Measurements from ENCODE around the gene CNTN5. TPM values are rescaled to one million over a fixed set of nuclear protein-coding genes. Genes with fewer than 3 reads are reported as not detected.

CNTN5 gene
- total and polyA plus RNA-seq, 10 of the 15 experiments (the other 5 are each of a cell fraction or from before 2014, with no cell fraction given) = 0.01 TPM; not detected in 9

GRCh38 chr11:100072131-100072530, 1051.4 kb downstream of the CNTN5 start:
- FAIRE-seq = no peak
- Histone ChIP-seq H4K20me1 (ENCODE audit: control insufficient read depth, insufficient read depth) (no peaks in the 10 kb centered on the region), H2AFZ (ENCODE audit: control insufficient read depth, low read depth, low read length) (no peak overlapping the region), H3K79me2 (ENCODE audit: control insufficient read depth, insufficient read depth, low read length) (no peaks in the 10 kb centered on the region), H3K9me3 (replicated peaks; ENCODE audit: control insufficient read depth, insufficient read depth, low read length) (no peaks in the 10 kb centered on the region), H3K4me3 (no peak overlapping the region), H3K9ac (ENCODE audit: control insufficient read depth, insufficient read depth, low read length) (no peak overlapping the region), H3K4me2 (ENCODE audit: control insufficient read depth, insufficient read depth) (no peak overlapping the region), H3K27me3 (replicated peaks in 1 of 2; ENCODE audit: control insufficient read depth in 2 of 2, insufficient read depth in 2 of 2, low read length in 1 of 2) (no peaks in the 10 kb centered on the region), H3K27ac (ENCODE audit: control insufficient read depth, insufficient read depth) (no peak overlapping the region), H3K4me1 (ENCODE audit: control insufficient read depth, insufficient read depth, low read length) (no peaks in the 10 kb centered on the region), H3K36me3 (ENCODE audit: control insufficient read depth in 2 of 2, insufficient read depth in 2 of 2, low read length in 1 of 2) (no peaks in the 10 kb centered on the region)
- RAD21 ChIA-PET (ENCODE audit: unreplicated experiment) = no interaction called here
- in situ Hi-C loops (cut with MboI) = no loop called here
- DNase-seq (ENCODE audit: low read depth, low spot score) = no peak
- BruUV-seq (replicated peaks) = no TSS peak
- ATAC-seq = no peak
- TF ChIP-seq CHD1 (IDR thresholded peaks at IDR 0.05; ENCODE audit: low read depth, low read length) (no peak), SMC3 (IDR thresholded peaks at IDR 0.05; ENCODE audit: borderline replicate concordance, low read length) (no peak)
- POLR2A ChIA-PET = no interaction called here
- SMC1A ChIA-PET (ENCODE audit: uncharacterized antibody, unreplicated experiment) = no interaction called here
- intact Hi-C loops (cut with micrococcal nuclease; ENCODE audit: unreplicated experiment) = no loop called here
- CTCF ChIA-PET = no interaction called here

GRCh38 chr11:100080381-100080780, 1059.6 kb downstream of the CNTN5 start:
- ATAC-seq (no peak), DNase-seq (ENCODE audit: low read depth, low spot score) (no peak), FAIRE-seq (no peak)
- intact Hi-C loops (cut with micrococcal nuclease; ENCODE audit: unreplicated experiment) = no loop called here
- SMC1A ChIA-PET (ENCODE audit: uncharacterized antibody, unreplicated experiment) = interaction anchor here (2.3 kb wide), 1 partner anchor 12 kb away, joined by 6 read pairs; no protein-coding TSS in a partner anchor
- Histone ChIP-seq H2AFZ (ENCODE audit: control insufficient read depth, low read depth, low read length) (no peak overlapping the region), H3K4me1 (ENCODE audit: control insufficient read depth, insufficient read depth, low read length) (no peaks in the 10 kb centered on the region), H3K27me3 (replicated peaks in 1 of 2; ENCODE audit: control insufficient read depth in 2 of 2, insufficient read depth in 2 of 2, low read length in 1 of 2) (no peaks in the 10 kb centered on the region), H3K79me2 (ENCODE audit: control insufficient read depth, insufficient read depth, low read length) (no peaks in the 10 kb centered on the region), H3K36me3 (ENCODE audit: control insufficient read depth in 2 of 2, insufficient read depth in 2 of 2, low read length in 1 of 2) (no peaks in the 10 kb centered on the region), H4K20me1 (ENCODE audit: control insufficient read depth, insufficient read depth) (no peaks in the 10 kb centered on the region), H3K4me2 (ENCODE audit: control insufficient read depth, insufficient read depth) (no peak overlapping the region), H3K27ac (ENCODE audit: control insufficient read depth, insufficient read depth) (no peak overlapping the region), H3K9me3 (replicated peaks; ENCODE audit: control insufficient read depth, insufficient read depth, low read length) (no peaks in the 10 kb centered on the region), H3K9ac (ENCODE audit: control insufficient read depth, insufficient read depth, low read length) (no peak overlapping the region), H3K4me3 (no peak overlapping the region)
- in situ Hi-C loops (cut with MboI) = no loop called here
- 0% methylated on average over 2 of the region's 2 CpGs for WGBS (ENCODE audit: insufficient coverage, insufficient replicate concordance, low lambda C conversion rate, missing lambda C conversion rate)
- CTCF ChIA-PET = interaction anchor here (0.5 kb wide), 1 partner anchor 10 kb away, joined by 3 read pairs; no protein-coding TSS in a partner anchor
- POLR2A ChIA-PET = no interaction called here
- RAD21 ChIA-PET (ENCODE audit: unreplicated experiment) = no interaction called here
- BruUV-seq (replicated peaks) = no TSS peak
- TF ChIP-seq, protein P1, sequence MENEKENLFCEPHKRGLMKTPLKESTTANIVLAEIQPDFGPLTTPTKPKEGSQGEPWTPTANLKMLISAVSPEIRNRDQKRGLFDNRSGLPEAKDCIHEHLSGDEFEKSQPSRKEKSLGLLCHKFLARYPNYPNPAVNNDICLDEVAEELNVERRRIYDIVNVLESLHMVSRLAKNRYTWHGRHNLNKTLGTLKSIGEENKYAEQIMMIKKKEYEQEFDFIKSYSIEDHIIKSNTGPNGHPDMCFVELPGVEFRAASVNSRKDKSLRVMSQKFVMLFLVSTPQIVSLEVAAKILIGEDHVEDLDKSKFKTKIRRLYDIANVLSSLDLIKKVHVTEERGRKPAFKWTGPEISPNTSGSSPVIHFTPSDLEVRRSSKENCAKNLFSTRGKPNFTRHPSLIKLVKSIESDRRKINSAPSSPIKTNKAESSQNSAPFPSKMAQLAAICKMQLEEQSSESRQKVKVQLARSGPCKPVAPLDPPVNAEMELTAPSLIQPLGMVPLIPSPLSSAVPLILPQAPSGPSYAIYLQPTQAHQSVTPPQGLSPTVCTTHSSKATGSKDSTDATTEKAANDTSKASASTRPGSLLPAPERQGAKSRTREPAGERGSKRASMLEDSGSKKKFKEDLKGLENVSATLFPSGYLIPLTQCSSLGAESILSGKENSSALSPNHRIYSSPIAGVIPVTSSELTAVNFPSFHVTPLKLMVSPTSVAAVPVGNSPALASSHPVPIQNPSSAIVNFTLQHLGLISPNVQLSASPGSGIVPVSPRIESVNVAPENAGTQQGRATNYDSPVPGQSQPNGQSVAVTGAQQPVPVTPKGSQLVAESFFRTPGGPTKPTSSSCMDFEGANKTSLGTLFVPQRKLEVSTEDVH (IDR thresholded peaks at IDR 0.05; ENCODE audit: low read depth, partially characterized antibody) = no peak
- TF ChIP-seq RAD21 (IDR thresholded peaks at IDR 0.05; ENCODE audit: insufficient read depth, low read depth, low read length) (no peak), BACH1 (IDR thresholded peaks at IDR 0.05; ENCODE audit: borderline replicate concordance) (no peak), ZNF217 (IDR thresholded peaks at IDR 0.05) (no peak), MYB (IDR thresholded peaks at IDR 0.05; ENCODE audit: borderline replicate concordance, low read depth, low read length) (no peak), CREB1 (IDR thresholded peaks at IDR 0.05; ENCODE audit: low read depth) (no peak), REST (IDR thresholded peaks at IDR 0.05; ENCODE audit: low read depth, low read length) (no peak), ZSCAN29 (IDR thresholded peaks at IDR 0.05) (no peak), ZNF384 (IDR thresholded peaks at IDR 0.05; ENCODE audit: borderline replicate concordance, low read depth, low read length) (no peak), SMAD5 (IDR thresholded peaks at IDR 0.05; ENCODE audit: low read depth) (no peak)
